ENCODE results near the gene TMEM131L. TPM values are rescaled to one million over a fixed set of nuclear protein-coding genes. Genes with fewer than 3 reads are reported as not detected.

TMEM131L gene
- total RNA-seq, 1 donor from 2014 or later, result 7.9 TPM

DNA sequence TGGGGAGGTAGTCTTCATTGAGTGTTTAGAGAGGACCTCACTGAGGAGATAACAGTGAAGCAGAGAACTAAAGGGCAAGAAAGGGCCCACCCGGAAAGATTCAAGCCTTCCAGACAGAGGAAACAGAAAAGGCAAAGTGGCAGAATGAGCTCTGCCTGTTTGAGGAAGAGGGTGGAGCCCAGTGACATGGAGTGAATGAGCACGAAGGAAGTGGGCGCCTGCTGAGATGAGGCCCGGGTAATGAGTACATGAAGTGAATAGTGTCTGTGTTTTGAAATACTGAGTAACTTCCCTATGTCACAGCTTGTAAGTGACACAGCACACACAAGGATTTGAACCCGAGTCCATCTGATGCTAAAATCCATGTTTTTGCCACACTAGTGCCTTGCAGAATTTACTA lies 185.4 kb downstream of the TMEM131L start:
- no peak overlapping the region for H3K4me3 ChIP-seq (ENCODE audit: low read depth, low read length)
- FAIRE-seq, result no peak
- no peaks in the 10 kb centered on the region for H3K36me3 ChIP-seq (ENCODE audit: control insufficient read depth, insufficient read depth, low read length)
- H3K27me3 ChIP-seq (ENCODE audit: control insufficient read depth, insufficient read depth, low read length), result no peaks in the 10 kb centered on the region
- DNase-seq (ENCODE audit: low read depth), result peak; percentile 60
- TF ChIP-seq, protein P1, sequence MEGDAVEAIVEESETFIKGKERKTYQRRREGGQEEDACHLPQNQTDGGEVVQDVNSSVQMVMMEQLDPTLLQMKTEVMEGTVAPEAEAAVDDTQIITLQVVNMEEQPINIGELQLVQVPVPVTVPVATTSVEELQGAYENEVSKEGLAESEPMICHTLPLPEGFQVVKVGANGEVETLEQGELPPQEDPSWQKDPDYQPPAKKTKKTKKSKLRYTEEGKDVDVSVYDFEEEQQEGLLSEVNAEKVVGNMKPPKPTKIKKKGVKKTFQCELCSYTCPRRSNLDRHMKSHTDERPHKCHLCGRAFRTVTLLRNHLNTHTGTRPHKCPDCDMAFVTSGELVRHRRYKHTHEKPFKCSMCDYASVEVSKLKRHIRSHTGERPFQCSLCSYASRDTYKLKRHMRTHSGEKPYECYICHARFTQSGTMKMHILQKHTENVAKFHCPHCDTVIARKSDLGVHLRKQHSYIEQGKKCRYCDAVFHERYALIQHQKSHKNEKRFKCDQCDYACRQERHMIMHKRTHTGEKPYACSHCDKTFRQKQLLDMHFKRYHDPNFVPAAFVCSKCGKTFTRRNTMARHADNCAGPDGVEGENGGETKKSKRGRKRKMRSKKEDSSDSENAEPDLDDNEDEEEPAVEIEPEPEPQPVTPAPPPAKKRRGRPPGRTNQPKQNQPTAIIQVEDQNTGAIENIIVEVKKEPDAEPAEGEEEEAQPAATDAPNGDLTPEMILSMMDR (IDR thresholded peaks at IDR 0.05; ENCODE audit: insufficient read depth, low read length, severe bottlenecking), result no peak

- Histone ChIP-seq H3K36me3 (ENCODE audit: control insufficient read depth, insufficient read depth, low read length) (no peaks in the 10 kb centered on the region), H3K27me3 (ENCODE audit: control insufficient read depth, insufficient read depth, low read length) (no peaks in the 10 kb centered on the region), H3K4me3 (ENCODE audit: low read depth, low read length) (no peak overlapping the region)
- TF ChIP-seq, protein P1 (IDR thresholded peaks at IDR 0.05; ENCODE audit: insufficient read depth, low read length, severe bottlenecking), result no peak
- DNase-seq (ENCODE audit: low read depth) (peak; percentile 85), FAIRE-seq (peak; percentile 64)
These were observed 186.1 kb downstream of the TMEM131L start for GRCh38 chr4:153652051-153652784.

DNA sequence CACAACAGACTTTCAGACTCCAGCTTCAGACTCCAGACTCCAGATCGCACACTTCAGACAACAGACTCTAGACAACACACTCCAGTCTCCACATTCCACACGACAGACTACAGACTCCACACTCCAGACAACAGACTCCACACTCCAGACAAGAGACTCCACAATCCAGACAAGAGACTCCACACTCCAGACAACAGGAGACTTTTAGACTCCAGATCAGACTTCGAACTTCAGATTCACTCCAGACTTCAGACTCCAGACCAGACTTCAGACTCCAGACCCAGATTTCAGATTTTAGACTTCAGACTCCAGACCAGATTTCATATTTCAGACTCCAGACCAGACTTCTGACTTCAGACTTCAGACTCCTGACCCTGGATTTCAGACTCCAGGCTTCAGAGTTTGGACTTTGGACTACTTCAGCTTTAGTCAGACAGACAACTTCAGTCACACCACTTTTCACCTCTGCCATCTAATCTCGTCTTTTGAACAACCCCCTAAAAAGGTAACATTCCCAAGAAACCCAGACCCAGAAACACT lies 188.9 kb downstream of the TMEM131L start:
- no peak for DNase-seq (ENCODE audit: low read depth)
- TF ChIP-seq, protein P1 (IDR thresholded peaks at IDR 0.05; ENCODE audit: insufficient read depth, low read length, severe bottlenecking), result no peak
- H3K27me3 ChIP-seq (ENCODE audit: control insufficient read depth, insufficient read depth, low read length), result no peaks in the 10 kb centered on the region
- no peak overlapping the region for H3K4me3 ChIP-seq (ENCODE audit: low read depth, low read length)
- no peaks in the 10 kb centered on the region for H3K36me3 ChIP-seq (ENCODE audit: control insufficient read depth, insufficient read depth, low read length)
- FAIRE-seq, result no peak

GRCh38 chr4:153655928-153656327 lies 189.8 kb downstream of the TMEM131L start:
- TF ChIP-seq, protein P1 (IDR thresholded peaks at IDR 0.05; ENCODE audit: insufficient read depth, low read length, severe bottlenecking), result no peak
- FAIRE-seq (no peak), DNase-seq (ENCODE audit: low read depth) (peak; percentile 52)
- no peaks in the 10 kb centered on the region for H3K27me3 ChIP-seq (ENCODE audit: control insufficient read depth, insufficient read depth, low read length)
- H3K36me3 ChIP-seq (ENCODE audit: control insufficient read depth, insufficient read depth, low read length), result no peaks in the 10 kb centered on the region
- H3K4me3 ChIP-seq (ENCODE audit: low read depth, low read length), result no peak overlapping the region

- no peak overlapping the region for H3K4me3 ChIP-seq (ENCODE audit: low read depth, low read length)
- TF ChIP-seq, protein P1 (IDR thresholded peaks at IDR 0.05; ENCODE audit: insufficient read depth, low read length, severe bottlenecking), result no peak
- DNase-seq (ENCODE audit: low read depth), result peak; percentile 92
- H3K27me3 ChIP-seq (ENCODE audit: control insufficient read depth, insufficient read depth, low read length), result no peaks in the 10 kb centered on the region
- no peaks in the 10 kb centered on the region for H3K36me3 ChIP-seq (ENCODE audit: control insufficient read depth, insufficient read depth, low read length)
- no peak for FAIRE-seq
These were observed 195.2 kb downstream of the TMEM131L start for GRCh38 chr4:153661215-153661822.

All from bronchial epithelial cell (primary cell).